IPS DF 6.9 (cell line): ENCODE results near the gene SNTG2.
"Not testable (repeated sequence)": the region's sequence is repeated elsewhere in the genome, so short reads cannot be mapped to it uniquely, and the experiment has no call there.

Source experiments
- DNase-seq: peaks from one replicate; pipeline ENCODE4 v3.0.0-alpha.2; 2013; ENCODE audit warnings: low read depth, low spot score
- H3K27ac ChIP-seq: one replicate; pipeline ENCODE4 v1.5.1; 2013; ENCODE audit warnings: low read length, control low read depth
- H3K27me3 ChIP-seq: 2 replicates; pipeline ENCODE4 v1.6.1; 2013; ENCODE audit warnings: mild to moderate bottlenecking, low read length; ENCODE audit not compliant: control insufficient read depth, insufficient read depth
- H3K36me3 ChIP-seq: 2 replicates; pipeline ENCODE4 v1.6.1; 2013; ENCODE audit warnings: low read length; ENCODE audit not compliant: control insufficient read depth, insufficient read depth
- H3K4me1 ChIP-seq: 2 replicates; pipeline ENCODE4 v1.6.1; 2013; ENCODE audit warnings: low read length; ENCODE audit not compliant: control insufficient read depth, insufficient read depth
- H3K4me3 ChIP-seq: 2 replicates; pipeline ENCODE4 v1.5.1; 2013; ENCODE audit warnings: mild to moderate bottlenecking, low read length
- H3K9me3 ChIP-seq: 2 replicates; pipeline ENCODE4 v1.6.1; 2013; ENCODE audit warnings: low read length, inconsistent platforms; ENCODE audit not compliant: control insufficient read depth, insufficient read depth
- WGBS: extraction: QIAGEN DNeasy Blood & Tissue Kit; methylation state at CpG from one replicate; pipeline ENCODE4 v1.1.7; 2013; ENCODE audit warnings: mixed read lengths, missing lambda C conversion rate; ENCODE audit not compliant: insufficient read length, insufficient coverage; 5-methylcytosine and 5-hydroxymethylcytosine counted together

SNTG2 gene

GRCh38 chr2:950080-950966, at the start of gene SNTG2:
Gene SNTG2 (plus strand): TSS chr2:950849. CDS start chr2:950997, 148 bp downstream.
- no CpG with 5 or more reads among the region's 100 CpGs for WGBS
- no peak for DNase-seq

GRCh38 chr2:902584-902983, 48.1 kb upstream of the SNTG2 start:
- H3K27me3 ChIP-seq = no peaks in the 10 kb centered on the region
- peaks cover 4% of the 10 kb centered on the region for H3K4me1 ChIP-seq
- no peak overlapping the region for H3K27ac ChIP-seq
- DNase-seq = no peak
- H3K36me3 ChIP-seq = no peaks in the 10 kb centered on the region
- no peak overlapping the region for H3K4me3 ChIP-seq
- H3K9me3 ChIP-seq = no peaks in the 10 kb centered on the region
- WGBS = no CpG with 5 or more reads among the region's 1 CpG

More at GRCh38 chr2:950080-950966, at the start of gene SNTG2:
- Histone ChIP-seq H3K4me3 (peak within 1 kb of the TSS; percentile 71), H3K27me3 (no peaks in the 10 kb centered on the region), H3K4me1 (peaks cover 8% of the 10 kb centered on the region), H3K9me3 (no peaks in the 10 kb centered on the region), H3K36me3 (no peaks in the 10 kb centered on the region), H3K27ac (no peak within 1 kb of the TSS)

- Histone ChIP-seq H3K4me1 (peaks cover 4% of the 10 kb centered on the region), H3K4me3 (no peak overlapping the region), H3K9me3 (no peaks in the 10 kb centered on the region), H3K27ac (no peak overlapping the region), H3K27me3 (no peaks in the 10 kb centered on the region), H3K36me3 (no peaks in the 10 kb centered on the region)
- DNase-seq = no peak
- no CpG with 5 or more reads among the region's 8 CpGs for WGBS
Observed at GRCh38 chr2:903223-903900, 47.3 kb upstream of the SNTG2 start.

- Histone ChIP-seq H3K9me3 (no peaks in the 10 kb centered on the region), H3K27me3 (no peaks in the 10 kb centered on the region), H3K4me1 (peaks cover 4% of the 10 kb centered on the region), H3K4me3 (no peak overlapping the region), H3K36me3 (no peaks in the 10 kb centered on the region), H3K27ac (no peak overlapping the region)
- DNase-seq = no peak
- WGBS = no CpG with 5 or more reads among the region's 12 CpGs
Observed at GRCh38 chr2:904246-905024, 46.2 kb upstream of the SNTG2 start.

GRCh38 chr2:905091-905832, 45.4 kb upstream of the SNTG2 start:
- DNase-seq = no peak
- H3K27me3 ChIP-seq = no peaks in the 10 kb centered on the region
- WGBS = no CpG with 5 or more reads among the region's 12 CpGs

GRCh38 chr2:905833-906140, 44.9 kb upstream of the SNTG2 start:
- no peak overlapping the region for H3K27ac ChIP-seq
- no peak for DNase-seq
- no peak overlapping the region for H3K4me3 ChIP-seq
- peaks cover 4% of the 10 kb centered on the region for H3K4me1 ChIP-seq
- no peaks in the 10 kb centered on the region for H3K36me3 ChIP-seq
- no peaks in the 10 kb centered on the region for H3K9me3 ChIP-seq
- no CpG with 5 or more reads among the region's 5 CpGs for WGBS
- no peaks in the 10 kb centered on the region for H3K27me3 ChIP-seq

More at GRCh38 chr2:905091-905832, 45.4 kb upstream of the SNTG2 start:
- Histone ChIP-seq H3K4me1 (peaks cover 4% of the 10 kb centered on the region), H3K9me3 (no peaks in the 10 kb centered on the region), H3K36me3 (no peaks in the 10 kb centered on the region), H3K27ac (no peak overlapping the region), H3K4me3 (no peak overlapping the region)

GRCh38 chr2:907706-908105, 42.9 kb upstream of the SNTG2 start:
- Histone ChIP-seq H3K4me3 (no peak overlapping the region), H3K36me3 (no peaks in the 10 kb centered on the region), H3K27ac (no peak overlapping the region), H3K9me3 (no peaks in the 10 kb centered on the region), H3K27me3 (no peaks in the 10 kb centered on the region), H3K4me1 (peaks cover 4% of the 10 kb centered on the region)
- DNase-seq = no peak
- no CpG with 5 or more reads among the region's 7 CpGs for WGBS

GRCh38 chr2:908568-908967, 42.1 kb upstream of the SNTG2 start:
- no peaks in the 10 kb centered on the region for H3K36me3 ChIP-seq
- no peak for DNase-seq
- H3K4me1 ChIP-seq = peaks cover 3% of the 10 kb centered on the region
- H3K4me3 ChIP-seq = no peak overlapping the region
- no peak overlapping the region for H3K27ac ChIP-seq
- H3K27me3 ChIP-seq = no peaks in the 10 kb centered on the region
- H3K9me3 ChIP-seq = no peaks in the 10 kb centered on the region
- no CpG with 5 or more reads among the region's 4 CpGs for WGBS

- not testable (repeated sequence) for H3K4me3 ChIP-seq, H3K36me3 ChIP-seq, H3K27me3 ChIP-seq, H3K27ac ChIP-seq, DNase-seq, H3K9me3 ChIP-seq, H3K4me1 ChIP-seq
- no CpG with 5 or more reads among the region's 27 CpGs for WGBS
Observed at GRCh38 chr2:909764-910379, 40.8 kb upstream of the SNTG2 start.
